GM21529 (cell line): ENCODE results near the gene LRRC2.
"Not testable (repeated sequence)": the region's sequence is repeated elsewhere in the genome, so short reads cannot be mapped to it uniquely, and the experiment has no call there.

Source experiments
- ATAC-seq: cut with Tn5 transposase; IDR thresholded peaks from one replicate; pipeline ENCODE4 v1.9.1; 2021; ENCODE audit not compliant: unreplicated experiment

The LRRC2 gene

GRCh38 chr3:46566040-46566641 is at the start of gene LRRC2:
Gene LRRC2 (minus strand): TSS chr3:46566302. CDS start chr3:46551591, 14,711 bp downstream.
- ATAC-seq = no peak

- ATAC-seq = no peak
Measured at GRCh38 chr3:46615050-46615775, 49.1 kb upstream of the LRRC2 start.

- no peak for ATAC-seq
Measured at GRCh38 chr3:46614431-46614830, 48.3 kb upstream of the LRRC2 start.

GRCh38 chr3:46613313-46614005 is 47.4 kb upstream of the LRRC2 start:
- ATAC-seq = no peak

GRCh38 chr3:46612324-46612723 is 46.2 kb upstream of the LRRC2 start, which contains the start of gene FAM240A:
Gene FAM240A (plus strand): TSS chr3:46612525. CDS start chr3:46612684, 159 bp downstream.
- no peak for ATAC-seq

- ATAC-seq = no peak
Measured at GRCh38 chr3:46609944-46610722, 44.0 kb upstream of the LRRC2 start.

- ATAC-seq = no peak
Measured at GRCh38 chr3:46609212-46609721, 43.2 kb upstream of the LRRC2 start.

GRCh38 chr3:46607603-46608028 is 41.5 kb upstream of the LRRC2 start:
- ATAC-seq = no peak

- no peak for ATAC-seq
Measured at GRCh38 chr3:46604127-46604526, 38.0 kb upstream of the LRRC2 start.

- no peak for ATAC-seq
Measured at GRCh38 chr3:46603446-46604046, 37.4 kb upstream of the LRRC2 start.

GRCh38 chr3:46599590-46599989 is 33.5 kb upstream of the LRRC2 start:
- ATAC-seq = no peak

GRCh38 chr3:46595819-46596314 is 29.8 kb upstream of the LRRC2 start:
- no peak for ATAC-seq

- no peak for ATAC-seq
Measured at GRCh38 chr3:46594723-46595122, 28.6 kb upstream of the LRRC2 start.

- ATAC-seq = no peak
Measured at GRCh38 chr3:46593979-46594378, 27.9 kb upstream of the LRRC2 start.

GRCh38 chr3:46593274-46593862 is 27.3 kb upstream of the LRRC2 start:
- no peak for ATAC-seq

- not testable (repeated sequence) for ATAC-seq
Measured at GRCh38 chr3:46587268-46587667, 21.2 kb upstream of the LRRC2 start.

- no peak for ATAC-seq
Measured at GRCh38 chr3:46586738-46587246, 20.7 kb upstream of the LRRC2 start.

- no peak for ATAC-seq
Measured at GRCh38 chr3:46585799-46586693, 19.9 kb upstream of the LRRC2 start.
